Right ventricle myocardium inferior (tissue), 1 donor: ENCODE measurements around the gene GIGYF2. TPM values are rescaled to one million over a fixed set of nuclear protein-coding genes. Genes with fewer than 3 reads are reported as not detected.
A peak's percentile ranks its signal among the peaks of the same experiment; 100 is the strongest.

ENCODE experiments used
- ATAC-seq: fragments of 200-7000 bp; cut with Tn5 transposase; one replicate; pipeline ENCODE4 v1.9.1; 2020; ENCODE audit warnings: mild to moderate bottlenecking, moderate library complexity
- DNase-seq: peaks from one replicate; pipeline ENCODE4 v3.0.0; 2021; ENCODE audit errors: missing footprints
- intact Hi-C: fragments of 100-400 bp; cut with DNase I; formaldehyde crosslinking; loops from one replicate; pipeline ENCODE4 v1.11.0; 2022
- total RNA-seq: library from RNA; stranded (reverse); fragmentation: NEBNext Ultra II Directional; extraction: Animal tissue kit (Norgen Biotek cat#: 25700); gene quantifications from one replicate; pipeline ENCODE4 v1.2.1, GENCODE V29; 2021
- donor health status: DM: no; HTN: yes; CAD: no; lungs with severe emphysema.

The GIGYF2 gene
- total RNA-seq, 1 donor from 2014 or later: 57.2 TPM

DNA sequence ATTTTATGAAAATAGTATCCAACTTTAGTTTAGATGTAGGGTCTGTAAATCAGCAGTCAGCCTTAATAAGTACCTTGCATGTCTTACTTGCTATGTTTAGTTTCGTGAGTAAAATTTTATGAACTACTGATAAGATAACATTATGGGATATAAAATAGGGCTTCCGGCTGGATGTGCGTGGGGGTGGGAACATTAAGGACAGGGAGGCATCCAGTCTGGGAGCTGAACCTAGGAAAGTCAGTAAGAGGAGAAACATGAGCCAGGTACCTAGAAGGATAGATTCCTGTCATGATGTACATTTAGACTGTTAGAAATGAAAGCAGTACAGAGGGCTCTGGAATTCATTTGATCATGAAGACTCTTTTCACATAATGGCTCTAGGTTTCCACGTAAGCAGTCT lies 92.0 kb downstream of the GIGYF2 start:
- ATAC-seq (no peak), DNase-seq (no peak)
- intact Hi-C loops: no loop called here

DNA sequence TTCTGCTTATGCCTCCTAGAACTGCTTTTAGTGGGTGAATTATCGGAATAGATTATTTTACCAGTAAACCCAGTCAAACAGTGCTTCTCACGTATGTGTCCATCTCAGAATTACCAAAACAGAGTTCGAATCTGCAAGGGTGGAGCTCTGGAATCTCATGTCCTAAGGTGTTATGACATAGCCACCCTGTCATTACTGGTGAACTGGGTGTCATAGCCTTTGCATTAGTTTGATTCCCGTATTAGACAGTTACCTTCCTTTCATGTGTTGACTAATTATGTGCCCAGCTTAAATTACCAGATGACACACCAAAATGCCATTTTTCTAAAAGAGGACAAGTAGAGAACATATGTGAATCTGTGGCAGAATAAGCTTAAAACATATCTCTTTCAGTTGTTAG lies 94.4 kb downstream of the GIGYF2 start:
- ATAC-seq: no peak
- intact Hi-C loops: no loop called here
- no peak for DNase-seq

DNA sequence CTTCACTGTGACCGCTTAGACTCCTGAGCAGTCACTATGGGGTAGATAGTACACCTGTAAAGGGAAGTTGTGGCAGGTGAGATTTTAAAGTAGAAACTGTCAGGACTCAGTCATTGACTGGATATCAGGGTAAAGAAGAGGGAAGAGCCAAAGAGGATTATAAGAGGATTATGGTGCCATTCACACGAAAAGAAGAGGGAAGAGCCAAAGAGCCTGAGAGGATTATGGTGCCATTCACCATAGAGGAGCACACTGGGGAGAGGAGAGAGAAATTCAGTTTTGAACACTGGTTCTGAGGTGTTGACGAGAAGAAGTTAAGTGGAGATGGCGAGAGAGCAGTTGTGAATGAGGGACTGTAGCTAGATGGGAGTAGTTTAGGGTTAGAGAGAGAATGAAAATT lies 96.1 kb downstream of the GIGYF2 start:
- intact Hi-C loops: no loop called here
- ATAC-seq (no peak), DNase-seq (no peak)

DNA sequence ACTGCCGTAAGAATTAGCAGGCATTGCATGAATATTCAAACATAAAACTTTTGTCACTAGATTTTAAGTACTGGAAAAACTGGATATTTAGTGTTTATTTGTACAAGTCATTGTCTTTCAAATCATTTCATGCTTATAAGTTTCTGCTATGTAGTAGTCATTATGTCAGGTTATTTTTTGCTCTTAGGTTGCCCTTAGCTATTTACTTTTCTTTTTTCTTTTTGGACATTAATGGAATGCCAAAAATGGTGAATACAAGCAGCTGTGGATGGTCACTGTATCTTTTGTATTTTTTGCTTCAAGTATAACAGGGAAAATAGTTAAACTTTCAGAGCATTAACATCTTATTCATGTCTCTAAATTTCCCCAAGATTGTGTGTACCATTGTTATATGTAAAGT lies 97.8 kb downstream of the GIGYF2 start:
- intact Hi-C loops: no loop called here
- DNase-seq (no peak), ATAC-seq (no peak)

DNA sequence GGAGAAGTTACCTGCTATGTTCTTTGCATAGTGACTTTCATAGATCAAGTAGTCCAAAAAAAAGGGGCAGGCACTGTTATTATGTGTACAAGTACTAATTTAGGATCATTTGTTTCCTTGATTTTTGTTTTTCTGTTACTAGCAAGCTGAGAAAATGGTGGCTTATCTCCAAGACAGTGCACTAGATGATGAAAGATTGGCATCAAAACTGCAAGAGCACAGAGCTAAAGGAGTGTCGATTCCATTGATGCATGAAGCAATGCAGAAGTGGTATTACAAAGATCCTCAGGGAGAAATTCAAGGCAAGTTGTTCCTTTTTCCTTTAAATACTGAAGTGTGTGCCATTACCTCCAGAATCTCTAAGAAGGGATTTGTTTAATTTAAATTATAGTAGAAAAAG lies 98.8 kb downstream of the GIGYF2 start:
- DNase-seq (no peak), ATAC-seq (no peak)
- intact Hi-C loops: no loop called here

DNA sequence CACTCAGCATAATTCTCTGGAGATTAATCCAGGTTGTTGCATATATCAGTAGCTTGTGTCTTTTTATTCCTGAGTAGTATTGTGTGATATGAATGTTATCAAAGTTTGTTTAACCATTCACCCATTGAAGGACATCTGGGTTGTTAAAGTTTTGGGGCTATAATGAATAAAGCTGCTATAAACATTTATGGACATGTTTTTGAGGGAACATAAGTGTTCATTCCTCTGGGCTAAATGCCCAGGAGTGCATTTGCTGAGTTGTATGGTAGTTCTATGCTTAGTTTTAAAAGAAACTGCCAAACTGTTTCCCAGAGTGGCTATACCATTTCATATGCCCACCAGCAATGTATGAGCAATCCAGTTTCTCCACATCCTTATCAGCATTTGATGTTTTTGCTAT lies 101.1 kb downstream of the GIGYF2 start:
- ATAC-seq (no peak), DNase-seq (no peak)
- intact Hi-C loops: no loop called here

DNA sequence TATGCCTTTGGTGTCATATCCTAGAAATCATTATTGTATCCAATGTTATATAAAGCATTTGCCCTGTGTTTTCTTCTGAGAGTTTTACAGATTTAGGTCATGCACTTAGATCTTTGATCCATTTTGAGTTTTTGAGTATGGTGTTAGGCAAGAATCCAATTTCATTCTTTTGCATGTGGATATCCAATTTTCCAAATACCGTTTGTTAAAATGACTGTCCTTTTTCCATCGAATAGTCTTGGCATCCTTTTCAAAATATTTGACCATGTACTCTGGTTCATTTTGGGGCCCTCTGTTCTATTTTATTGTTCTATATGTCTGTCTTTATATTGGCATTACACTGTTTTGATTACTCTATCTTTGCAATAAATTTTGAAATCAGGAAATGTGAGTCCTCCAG lies 103.0 kb downstream of the GIGYF2 start:
- no peak for DNase-seq
- no peak for ATAC-seq
- intact Hi-C loops: no loop called here

DNA sequence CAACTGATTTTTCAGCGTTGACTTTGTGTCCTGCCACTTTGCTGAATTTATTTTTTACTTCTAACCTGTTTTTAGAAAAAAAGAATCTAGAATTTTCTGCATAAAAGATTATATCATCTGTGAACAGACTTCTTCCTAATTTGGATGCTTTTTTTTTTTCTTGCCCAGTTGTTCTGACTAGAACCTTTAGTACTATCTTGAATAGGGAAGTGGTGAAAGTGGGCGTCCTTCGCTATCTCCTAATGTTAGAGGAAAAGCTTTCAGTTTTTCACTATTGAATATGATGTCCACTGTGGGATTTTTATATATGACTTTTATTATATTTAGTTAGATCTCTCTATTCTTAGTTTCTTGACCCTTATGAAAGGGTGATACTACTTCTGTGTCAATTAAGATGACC lies 105.0 kb downstream of the GIGYF2 start:
- DNase-seq (no peak), ATAC-seq (no peak)
- intact Hi-C loops: no loop called here

DNA sequence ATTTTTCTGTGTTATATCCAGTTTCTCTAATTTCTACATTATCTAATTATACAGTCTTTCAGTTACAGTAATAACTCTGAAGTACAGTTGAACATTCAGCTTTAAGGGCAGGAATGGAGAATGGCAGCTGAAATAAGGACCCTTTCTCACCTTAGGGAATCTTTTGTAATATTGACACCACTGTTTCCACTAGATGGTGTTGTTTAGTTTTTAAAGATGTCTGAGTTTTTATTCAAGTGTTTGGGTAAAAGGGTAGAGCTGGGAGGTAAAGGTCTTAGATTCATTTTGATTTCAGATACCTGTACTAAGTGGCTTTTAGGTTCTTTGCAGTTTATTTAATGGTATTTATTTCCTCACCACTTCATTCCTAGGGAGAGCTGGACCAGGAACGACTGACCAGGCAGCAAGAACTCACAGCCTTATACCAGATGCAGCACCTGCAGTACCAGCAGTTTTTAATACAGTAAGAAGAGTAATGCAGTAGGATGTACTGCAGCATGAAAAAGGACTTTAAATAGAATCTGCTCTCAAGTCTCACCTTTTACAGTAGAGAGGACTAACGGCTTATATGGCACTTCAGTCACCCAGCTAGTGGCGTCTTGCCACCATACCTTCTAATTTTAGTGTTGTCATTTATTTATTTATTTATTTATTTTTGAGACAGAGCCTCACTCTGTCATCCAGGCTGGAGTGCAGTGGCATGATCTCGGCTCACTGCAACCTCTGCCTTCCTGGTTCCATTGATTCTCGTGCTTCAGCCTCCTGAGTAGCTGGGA lies 112.4 kb downstream of the GIGYF2 start:
- intact Hi-C loops: no loop called here
- ATAC-seq (peak; percentile 82), DNase-seq (peak; percentile 27)

DNA sequence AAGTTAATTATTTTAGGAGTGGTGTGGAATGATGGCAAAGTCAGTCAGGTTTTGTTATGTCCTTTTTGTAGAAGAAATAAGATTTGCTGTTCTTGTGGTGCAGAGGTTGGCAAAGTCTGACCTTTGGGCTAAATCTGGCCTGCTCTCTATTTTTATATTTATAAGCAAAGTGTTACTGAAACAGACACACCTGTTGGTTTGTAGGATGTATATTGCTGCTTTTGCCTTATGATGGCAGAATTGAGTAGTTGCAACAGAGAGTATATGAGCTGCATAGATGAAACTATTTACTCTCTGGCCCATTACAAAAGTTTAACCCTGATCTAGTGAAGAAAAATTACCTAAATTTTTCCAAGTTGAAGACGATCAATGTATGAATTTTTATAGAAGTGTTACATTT lies 113.3 kb downstream of the GIGYF2 start:
- intact Hi-C loops: no loop called here
- DNase-seq: no peak
- no peak for ATAC-seq

DNA sequence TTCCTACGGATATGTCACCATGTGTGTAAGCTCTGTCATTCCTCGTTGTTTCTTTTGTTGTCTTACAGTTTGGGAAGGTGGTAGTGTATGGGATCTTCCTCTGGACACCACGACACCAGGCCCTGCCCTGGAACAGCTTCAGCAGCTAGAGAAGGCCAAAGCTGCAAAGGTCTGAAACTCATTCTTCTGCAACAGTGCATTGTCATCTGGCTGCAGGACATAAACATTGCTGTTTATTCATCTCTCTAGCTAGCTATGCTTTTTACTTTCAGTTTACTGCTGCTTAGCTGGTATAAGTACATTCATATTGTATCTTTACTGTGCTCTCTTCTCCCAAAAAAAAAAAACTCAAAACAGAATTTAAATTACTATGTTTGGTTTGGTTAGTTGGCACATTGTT lies 118.4 kb downstream of the GIGYF2 start:
- DNase-seq (no peak), ATAC-seq (no peak)

DNA sequence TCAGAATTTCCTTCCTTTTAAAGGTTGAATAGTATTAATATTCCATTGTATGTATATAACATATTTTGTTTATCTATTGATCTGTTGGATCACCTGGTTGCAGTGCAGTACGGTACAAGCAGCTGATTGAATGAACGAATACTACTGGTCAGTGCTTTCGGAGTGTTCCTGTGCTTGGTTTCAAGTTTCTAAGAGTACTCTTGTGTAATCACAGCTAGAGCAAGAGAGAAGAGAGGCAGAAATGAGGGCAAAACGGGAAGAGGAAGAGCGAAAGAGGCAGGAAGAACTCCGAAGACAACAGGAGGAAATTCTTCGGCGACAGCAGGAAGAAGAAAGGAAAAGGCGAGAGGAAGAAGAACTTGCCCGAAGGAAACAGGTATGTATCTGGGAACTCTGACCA lies 119.5 kb downstream of the GIGYF2 start:
- ATAC-seq: no peak
- intact Hi-C loops: no loop called here
- no peak for DNase-seq

More for the DNA sequence above, 118.4 kb downstream of the GIGYF2 start:
- intact Hi-C loops: no loop called here

DNA sequence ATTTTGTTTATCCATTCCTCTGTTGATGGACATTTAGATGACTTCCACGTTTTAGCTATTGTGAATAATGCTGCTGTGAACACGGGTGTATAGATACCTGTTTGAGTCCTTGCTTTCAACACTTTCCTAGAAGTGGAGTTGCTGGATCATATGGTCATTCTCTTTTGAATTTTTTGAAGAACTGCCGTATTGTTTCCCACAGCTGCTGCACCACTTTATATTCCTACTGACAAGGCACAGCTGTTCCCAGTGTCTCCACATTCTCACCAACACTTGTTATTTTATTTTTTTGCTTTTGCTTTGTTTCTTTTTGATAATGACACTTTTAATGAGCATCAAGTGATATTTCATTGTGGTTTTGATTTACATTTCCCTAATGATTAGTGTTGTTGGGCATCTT lies 120.6 kb downstream of the GIGYF2 start:
- ATAC-seq (no peak), DNase-seq (no peak)
- intact Hi-C loops: no loop called here

DNA sequence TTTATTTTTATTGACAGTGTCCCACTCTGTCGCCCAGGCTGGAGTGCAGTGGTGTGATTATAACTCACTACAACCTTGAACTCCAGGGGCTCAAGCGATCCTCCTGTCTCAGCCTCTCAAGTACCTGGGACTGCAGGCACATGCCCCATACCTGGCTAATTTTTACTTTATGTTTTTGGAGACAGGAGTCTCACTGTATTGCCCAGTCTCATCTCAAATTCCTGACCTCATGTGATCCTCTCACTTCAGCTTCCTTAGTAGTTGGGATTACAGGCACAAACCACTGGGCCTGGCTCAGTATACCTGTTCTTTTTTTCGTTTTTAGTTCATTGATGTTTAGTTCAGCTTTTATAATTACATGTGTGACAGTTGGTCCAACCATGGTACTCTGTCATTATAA lies 132.9 kb downstream of the GIGYF2 start:
- ATAC-seq (no peak), DNase-seq (no peak)
- intact Hi-C loops: no loop called here

DNA sequence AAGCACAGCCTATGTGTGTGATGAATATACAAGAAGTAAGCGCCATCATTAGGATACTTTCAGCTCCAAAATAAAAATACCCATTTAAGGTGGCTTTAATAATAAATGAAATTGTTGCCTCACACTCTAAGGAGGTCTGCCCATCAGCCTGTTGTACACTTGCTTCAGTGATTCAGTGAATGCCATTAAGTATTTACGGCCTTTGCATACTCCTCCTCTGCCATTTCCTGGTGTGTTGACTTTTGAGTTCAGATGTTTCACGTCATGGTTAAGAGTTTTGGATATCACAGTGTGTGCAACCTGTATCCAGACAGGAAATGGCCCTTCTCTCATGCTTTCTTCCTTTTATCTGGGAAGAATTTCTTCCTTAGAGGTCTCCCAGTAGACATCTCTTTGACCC lies 134.4 kb downstream of the GIGYF2 start:
- ATAC-seq: no peak
- no peak for DNase-seq

DNA sequence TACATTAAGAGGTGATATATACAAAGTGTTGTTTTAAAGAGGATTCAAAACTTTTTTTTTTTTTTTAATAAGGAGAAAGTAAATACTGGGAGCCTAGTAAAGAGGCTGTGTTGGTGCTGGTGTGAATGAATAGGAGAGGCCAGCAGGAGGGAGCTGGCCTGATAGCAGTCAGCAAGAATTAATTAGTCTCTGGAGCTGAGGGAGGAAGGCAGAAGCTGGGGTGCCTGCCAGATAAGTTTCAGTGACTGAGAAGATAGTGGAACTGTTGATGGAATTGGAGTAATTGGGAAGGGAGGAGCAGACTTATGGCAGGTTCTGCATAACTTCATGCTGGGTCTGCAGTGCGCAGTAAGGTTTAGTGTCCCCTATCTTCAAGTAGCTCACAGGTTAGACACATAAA lies 136.7 kb downstream of the GIGYF2 start:
- ATAC-seq (peak; percentile 48), DNase-seq (no peak)
- intact Hi-C loops: no loop called here

More for the DNA sequence above, 134.4 kb downstream of the GIGYF2 start:
- intact Hi-C loops: no loop called here

DNA sequence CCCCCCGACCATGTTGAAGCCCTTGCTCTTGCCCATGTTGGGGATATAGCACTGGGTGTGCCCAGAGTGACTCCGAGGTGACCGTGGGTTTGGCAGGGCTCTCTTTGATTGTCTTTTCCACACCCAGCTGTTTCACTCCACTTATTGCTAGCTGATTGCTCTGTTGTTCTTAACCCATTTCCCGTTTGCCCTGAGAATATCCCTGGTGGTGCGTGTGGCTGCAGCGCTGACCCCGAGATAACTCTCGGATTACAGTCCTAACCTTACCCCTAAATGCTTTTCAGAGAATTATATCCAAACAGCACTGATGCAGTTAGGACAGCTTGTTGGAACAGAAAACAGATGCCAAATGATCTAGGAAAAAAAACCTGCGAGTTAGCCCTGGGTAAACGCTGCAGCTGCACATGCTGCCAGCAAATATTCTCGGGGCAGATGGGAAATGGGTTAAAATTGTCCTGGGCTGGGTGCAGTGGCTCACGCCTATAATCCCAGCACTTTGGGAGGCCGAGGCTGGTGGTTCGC lies 138.6 kb downstream of the GIGYF2 start:
- ATAC-seq (peak; percentile 65), DNase-seq (no peak)
- intact Hi-C loops: no loop called here

DNA sequence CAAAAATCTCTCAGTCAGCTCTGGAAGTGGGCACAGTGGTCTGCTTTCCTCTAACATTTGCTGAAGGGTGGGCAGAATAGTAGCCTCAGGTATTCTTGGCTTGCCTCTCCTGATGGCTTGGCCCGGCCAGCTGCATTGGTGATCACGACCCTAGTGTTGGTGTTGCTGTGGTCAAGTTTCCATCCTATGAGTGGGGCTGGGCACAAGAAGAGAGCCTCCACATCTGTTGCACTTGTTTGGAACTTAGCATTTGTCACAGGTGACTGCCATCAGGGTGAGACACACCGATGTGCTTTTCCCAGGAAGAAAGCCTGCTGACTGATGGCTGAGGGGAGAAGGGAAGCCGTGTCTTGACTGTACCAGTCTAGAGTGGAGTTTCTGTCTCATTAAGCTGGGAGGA lies 139.8 kb downstream of the GIGYF2 start:
- DNase-seq: no peak
- intact Hi-C loops: no loop called here

DNA sequence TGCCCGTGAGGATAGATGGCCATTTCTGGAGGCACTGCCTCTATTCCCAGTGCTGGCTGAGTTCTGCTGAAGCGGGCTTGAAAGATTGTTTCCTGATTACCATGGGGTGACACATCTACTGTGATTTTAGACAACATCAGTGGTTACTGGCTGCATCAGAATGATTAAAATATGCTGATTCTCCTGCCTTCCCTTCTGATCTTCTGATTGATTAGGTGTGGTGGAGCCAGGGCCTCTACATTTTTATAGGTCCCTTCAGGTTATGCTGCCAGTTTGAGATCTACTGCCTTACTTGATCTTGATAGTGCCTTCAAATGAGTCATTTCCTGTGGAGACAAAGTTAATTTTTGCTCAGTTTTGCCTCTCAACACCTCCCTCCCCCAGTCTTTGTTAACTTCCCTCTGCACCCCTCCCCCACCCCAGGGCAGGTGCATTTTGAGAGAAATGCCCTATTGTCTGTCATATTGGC lies 141.3 kb downstream of the GIGYF2 start:
- DNase-seq (no peak), ATAC-seq (no peak)
- intact Hi-C loops: no loop called here

More for the DNA sequence above, 139.8 kb downstream of the GIGYF2 start:
- no peak for ATAC-seq

DNA sequence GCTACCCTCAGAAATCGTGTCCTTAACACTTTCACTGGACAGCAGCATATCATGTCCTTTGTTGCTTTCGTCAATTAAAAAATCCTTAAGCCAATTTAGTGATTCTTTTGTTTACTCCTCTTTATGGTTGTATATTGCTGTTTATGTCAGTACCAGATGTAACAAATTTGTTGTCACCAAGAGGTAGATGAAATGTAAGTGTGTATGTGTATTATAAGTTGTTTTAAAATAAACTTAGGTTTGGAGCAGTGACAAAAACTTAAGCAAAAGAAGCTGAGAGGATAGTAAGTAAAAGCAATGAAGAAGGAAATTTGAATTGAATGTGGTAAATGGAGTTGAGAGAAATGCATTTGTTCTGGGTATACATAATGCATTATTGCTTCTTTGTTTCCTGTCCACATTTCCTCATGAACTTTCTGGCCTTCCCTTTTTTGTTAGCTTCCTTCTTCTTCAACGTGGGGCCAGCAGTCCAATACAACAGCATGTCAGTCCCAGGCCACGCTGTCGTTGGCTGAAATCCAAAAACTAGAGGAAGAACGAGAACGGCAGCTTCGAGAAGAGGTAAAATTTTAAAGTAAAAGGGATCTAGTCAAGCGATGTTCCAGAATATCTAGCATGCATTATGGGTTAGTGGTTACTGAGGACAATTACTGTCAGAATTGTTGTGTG lies 142.4 kb downstream of the GIGYF2 start:
- DNase-seq (peak; percentile 80), ATAC-seq (peak; percentile 52)
- intact Hi-C loops: no loop called here
